Effector CD4-positive, alpha-beta T cell (primary cell): ENCODE measurements around the gene NHEJ1.

Experiments
- DNase-seq: peaks from one replicate; pipeline ENCODE4 v3.0.0-alpha.2; 2020

NHEJ1 gene

GRCh38 chr2:219084791-219085190 lies 75.8 kb downstream of the NHEJ1 start:
- no peak for DNase-seq

- no peak for DNase-seq
These were observed 78.2 kb downstream of the NHEJ1 start for GRCh38 chr2:219082332-219082958.

GRCh38 chr2:219081701-219082331 lies 78.8 kb downstream of the NHEJ1 start:
- no peak for DNase-seq

- no peak for DNase-seq
These were observed 79.5 kb downstream of the NHEJ1 start for GRCh38 chr2:219081096-219081495.

GRCh38 chr2:219079417-219079816 lies 81.2 kb downstream of the NHEJ1 start:
- no peak for DNase-seq

- no peak for DNase-seq
These were observed 81.7 kb downstream of the NHEJ1 start for GRCh38 chr2:219078951-219079350.

GRCh38 chr2:219078126-219078525 lies 82.5 kb downstream of the NHEJ1 start:
- DNase-seq = no peak

GRCh38 chr2:219076253-219076652 lies 84.4 kb downstream of the NHEJ1 start:
- DNase-seq = no peak

GRCh38 chr2:219073413-219074129 lies 87.0 kb downstream of the NHEJ1 start:
- no peak for DNase-seq

GRCh38 chr2:219072741-219073250 lies 87.8 kb downstream of the NHEJ1 start:
- no peak for DNase-seq

- DNase-seq = no peak
These were observed 89.3 kb downstream of the NHEJ1 start for GRCh38 chr2:219071131-219071816.

GRCh38 chr2:219065484-219065883 lies 95.1 kb downstream of the NHEJ1 start:
- no peak for DNase-seq

- DNase-seq = no peak
These were observed 98.5 kb downstream of the NHEJ1 start for GRCh38 chr2:219062081-219062480.

GRCh38 chr2:219060821-219061791 lies 99.5 kb downstream of the NHEJ1 start, which contains the start of gene IHH:
Gene IHH (minus strand): TSS chr2:219060921. CDS start chr2:219060467, 454 bp downstream.
- DNase-seq = no peak

GRCh38 chr2:219059725-219060682 lies 100.6 kb downstream of the NHEJ1 start:
- no peak for DNase-seq

GRCh38 chr2:219059375-219059724 lies 101.3 kb downstream of the NHEJ1 start:
- DNase-seq = no peak

GRCh38 chr2:219058541-219059374 lies 101.9 kb downstream of the NHEJ1 start:
- no peak for DNase-seq

- peak; percentile 61 for DNase-seq
These were observed 102.7 kb downstream of the NHEJ1 start for GRCh38 chr2:219057709-219058540.
